Vagina (tissue), 2 donors: ENCODE results near the gene METTL26.

Experiments used
- CTCF ChIP-seq, 3 experiments: fragments of 450-650 bp in 2 of 3; fragments of 200-600 bp in 1 of 3; sonication (generic) in 1 of 3; IDR thresholded peaks; one replicate each; pipeline ENCODE4 v1.5.1; 2017 to 2019; ENCODE audit warnings: antibody characterized with exemption in 3 of 3, mild to moderate bottlenecking in 2 of 3, moderate library complexity in 2 of 3
- POLR2A ChIP-seq, 2 donors: fragments of 450-650 bp; IDR thresholded peaks; one replicate each; pipeline ENCODE4 v1.6.1; 2017; ENCODE audit warnings: antibody characterized with exemption in 2 of 2, mild to moderate bottlenecking in 2 of 2, moderate library complexity in 2 of 2

GRCh38 chr16:628321-629061 lies 7.6 kb downstream of the METTL26 start:
- no peak for TF ChIP-seq CTCF (IDR thresholded peaks at IDR 0.05)
- TF ChIP-seq POLR2A (IDR thresholded peaks at IDR 0.05), result no peak
